HepG2 (cell line): ENCODE results near the gene PIGN. TPM values are rescaled to one million over a fixed set of nuclear protein-coding genes. Genes with fewer than 3 reads are reported as not detected.

Experiments
- BORCS8-MEF2B ChIP-seq: sonication (generic); formaldehyde crosslinking; IDR thresholded peaks from 2 replicates; pipeline ENCODE4 v1.8.0; 2022; ENCODE audit warnings: mild to moderate bottlenecking, missing genetic modification reagents
- BRCA1 ChIP-seq: sonication (generic); formaldehyde crosslinking; IDR thresholded peaks from 2 replicates; pipeline ENCODE4 v1.4.0; 2020; ENCODE audit warnings: missing genetic modification reagents
- CHCHD3 ChIP-seq: sonication (generic); formaldehyde crosslinking; IDR thresholded peaks from 2 replicates; pipeline ENCODE4 v1.8.0; 2022; ENCODE audit warnings: mild to moderate bottlenecking, missing genetic modification reagents, moderate library complexity
- GATA4 ChIP-seq: sonication (generic); IDR thresholded peaks from 2 replicates; pipeline ENCODE4 v1.6.1; 2016; ENCODE audit warnings: antibody characterized with exemption, low read depth, borderline replicate concordance
- HOXD1 ChIP-seq: sonication (generic); formaldehyde crosslinking; IDR thresholded peaks from 2 replicates; pipeline ENCODE4 v1.5.0; 2020; ENCODE audit warnings: missing genetic modification reagents
- PAX8 ChIP-seq: sonication (generic); formaldehyde crosslinking; IDR thresholded peaks from 2 replicates; pipeline ENCODE4 v1.8.0; 2022; ENCODE audit warnings: mild to moderate bottlenecking, missing genetic modification reagents, borderline replicate concordance
- PCBP2 ChIP-seq: fragments of 200-400 bp; formaldehyde crosslinking; optimal IDR thresholded peaks from 2 replicates; pipeline ENCODE3; 2018; ENCODE audit warnings: low read length, low read depth; ENCODE audit not compliant: poor library complexity, severe bottlenecking
- PHF20 ChIP-seq: sonication (generic); formaldehyde crosslinking; IDR thresholded peaks from 2 replicates; pipeline ENCODE4 v1.5.0; 2020; ENCODE audit warnings: mild to moderate bottlenecking, missing genetic modification reagents
- SMAD1 ChIP-seq: sonication (generic); formaldehyde crosslinking; IDR thresholded peaks from 2 replicates; pipeline ENCODE4 v1.4.0; 2020; ENCODE audit warnings: missing genetic modification reagents, low read depth, mild to moderate bottlenecking, borderline replicate concordance
- SRSF1 ChIP-seq: fragments of 200-400 bp; formaldehyde crosslinking; optimal IDR thresholded peaks from 2 replicates; pipeline ENCODE3; 2017; ENCODE audit warnings: mild to moderate bottlenecking, low read depth, low read length, moderate library complexity
- STAG1 ChIP-seq: sonication (generic); formaldehyde crosslinking; IDR thresholded peaks from 2 replicates; pipeline ENCODE4 v1.4.0; 2020; ENCODE audit warnings: missing genetic modification reagents
- STAT5B ChIP-seq: sonication (generic); formaldehyde crosslinking; IDR thresholded peaks from 2 replicates; pipeline ENCODE4 v1.4.0; 2020; ENCODE audit warnings: missing genetic modification reagents
- ZNF18 ChIP-seq: sonication (generic); formaldehyde crosslinking; IDR thresholded peaks from 2 replicates; pipeline ENCODE4 v1.8.0; 2022; ENCODE audit warnings: mild to moderate bottlenecking, missing genetic modification reagents; ENCODE audit not compliant: insufficient replicate concordance
- ZNF362 ChIP-seq: sonication (generic); formaldehyde crosslinking; IDR thresholded peaks from 2 replicates; pipeline ENCODE4 v1.4.0; 2020; ENCODE audit warnings: missing genetic modification reagents, mild to moderate bottlenecking, borderline replicate concordance
- ZNF567 ChIP-seq: sonication (generic); formaldehyde crosslinking; IDR thresholded peaks from 2 replicates; pipeline ENCODE4 v1.8.1; 2023; ENCODE audit warnings: mild to moderate bottlenecking, missing genetic modification reagents, borderline replicate concordance
- ZNF619 ChIP-seq: sonication (generic); formaldehyde crosslinking; IDR thresholded peaks from 2 replicates; pipeline ENCODE4 v1.4.0; 2020; ENCODE audit warnings: mild to moderate bottlenecking, missing genetic modification reagents
- ZNF737 ChIP-seq: sonication (generic); formaldehyde crosslinking; IDR thresholded peaks from 2 replicates; pipeline ENCODE4 v1.5.0; 2020; ENCODE audit warnings: missing genetic modification reagents, mild to moderate bottlenecking, borderline replicate concordance
- ZNF749 ChIP-seq: sonication (generic); formaldehyde crosslinking; IDR thresholded peaks from 2 replicates; pipeline ENCODE4 v1.8.0; 2022; ENCODE audit warnings: mild to moderate bottlenecking, missing genetic modification reagents, moderate library complexity, borderline replicate concordance
- ZNF766 ChIP-seq: sonication (generic); formaldehyde crosslinking; IDR thresholded peaks from 2 replicates; pipeline ENCODE4 v1.5.0; 2020; ENCODE audit warnings: missing genetic modification reagents, borderline replicate concordance
- ZNF773 ChIP-seq: sonication (generic); formaldehyde crosslinking; IDR thresholded peaks from 2 replicates; pipeline ENCODE4 v1.4.0; 2020; ENCODE audit warnings: missing genetic modification reagents, borderline replicate concordance
- ZNF891 ChIP-seq: sonication (generic); formaldehyde crosslinking; IDR thresholded peaks from 2 replicates; pipeline ENCODE4 v1.5.0; 2020; ENCODE audit warnings: mild to moderate bottlenecking, missing genetic modification reagents
- ZSCAN21 ChIP-seq: sonication (generic); formaldehyde crosslinking; IDR thresholded peaks from 2 replicates; pipeline ENCODE4 v1.8.0; 2022; ENCODE audit warnings: mild to moderate bottlenecking, missing genetic modification reagents, moderate library complexity, borderline replicate concordance
- ZSCAN25 ChIP-seq: sonication (generic); formaldehyde crosslinking; IDR thresholded peaks from 2 replicates; pipeline ENCODE4 v1.8.0; 2022; ENCODE audit warnings: mild to moderate bottlenecking, missing genetic modification reagents
- ZZZ3 ChIP-seq: sonication (generic); formaldehyde crosslinking; IDR thresholded peaks from 2 replicates; pipeline ENCODE4 v1.4.0; 2020; ENCODE audit warnings: missing genetic modification reagents, mild to moderate bottlenecking, borderline replicate concordance
- polyA plus RNA-seq, 8 experiments: library from polyadenylated mRNA; depleted of rRNA in 3 of 8; stranded (reverse) in 7 of 8; unstranded in 1 of 8; fragments of >200 nt; fragmentation: Illumina TruSeq in 4 of 8; extraction: Trizol in 4 of 8; gene quantifications; 2 replicates each; pipeline versions ENCODE4 v1.2.1 to v1.2.3, GENCODE V29; 2011 to 2016; ENCODE audit warnings: low read depth in 4 of 8, missing spikeins in 1 of 8, mixed read lengths in 1 of 8; ENCODE audit not compliant: insufficient read depth in 1 of 8
- total RNA-seq, 5 experiments: library from RNA; depleted of rRNA; stranded (reverse); fragments of >200 nt; fragmentation: Illumina TruSeq; extraction: Trizol; gene quantifications; 2 replicates each; pipeline ENCODE4 v1.2.3, GENCODE V29; 2016; ENCODE audit warnings: low read depth in 1 of 5
- TF ChIP-seq, protein P1 (sequence below): conservative IDR thresholded peaks from 2 replicates; pipeline ENCODE4 v1.6.1; 2018; ENCODE audit warnings: missing genetic modification reagents
- TF ChIP-seq, protein P2 (sequence below): IDR thresholded peaks from 2 replicates; pipeline ENCODE4 v1.6.1; 2016; ENCODE audit warnings: low read depth, borderline replicate concordance
- TF ChIP-seq, protein P3 (sequence below): sonication (generic); formaldehyde crosslinking; conservative IDR thresholded peaks from 2 replicates; pipeline ENCODE4 v1.8.0; 2022; ENCODE audit warnings: low read depth, missing genetic modification reagents

The PIGN gene
- total and polyA plus RNA-seq, 2 of the 13 experiments (the other 11 are each of a cell fraction or from before 2014, with no cell fraction given), result 15.5 to 33.6 TPM

DNA sequence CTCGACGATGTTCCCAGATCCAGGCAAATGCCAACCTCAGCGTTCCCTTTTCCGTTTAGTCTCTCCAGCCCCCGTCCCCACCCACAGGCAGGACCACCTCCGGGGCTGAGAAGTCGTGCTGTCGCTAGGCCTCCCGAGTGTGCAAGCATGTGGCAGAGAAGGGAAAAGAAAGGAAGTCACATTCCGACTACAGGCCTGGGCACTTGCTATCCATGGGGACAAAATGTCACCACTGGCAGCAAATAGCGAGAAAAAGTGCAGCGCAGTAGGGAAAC lies 420 bp downstream of the PIGN start (continued):
- TF ChIP-seq ZNF18 (CRISPR knock-in tag), result no peak
- no peak for TF ChIP-seq ZSCAN21
- no peak for TF ChIP-seq PCBP2
- no peak for TF ChIP-seq ZNF749 (CRISPR knock-in tag)
- TF ChIP-seq ZNF766 (CRISPR knock-in tag), result no peak
- TF ChIP-seq STAT5B, result no peak
- no peak for TF ChIP-seq ZSCAN25
- no peak for TF ChIP-seq ZNF567
- TF ChIP-seq, protein P1, sequence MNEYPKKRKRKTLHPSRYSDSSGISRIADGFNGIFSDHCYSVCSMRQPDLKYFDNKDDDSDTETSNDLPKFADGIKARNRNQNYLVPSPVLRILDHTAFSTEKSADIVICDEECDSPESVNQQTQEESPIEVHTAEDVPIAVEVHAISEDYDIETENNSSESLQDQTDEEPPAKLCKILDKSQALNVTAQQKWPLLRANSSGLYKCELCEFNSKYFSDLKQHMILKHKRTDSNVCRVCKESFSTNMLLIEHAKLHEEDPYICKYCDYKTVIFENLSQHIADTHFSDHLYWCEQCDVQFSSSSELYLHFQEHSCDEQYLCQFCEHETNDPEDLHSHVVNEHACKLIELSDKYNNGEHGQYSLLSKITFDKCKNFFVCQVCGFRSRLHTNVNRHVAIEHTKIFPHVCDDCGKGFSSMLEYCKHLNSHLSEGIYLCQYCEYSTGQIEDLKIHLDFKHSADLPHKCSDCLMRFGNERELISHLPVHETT (CRISPR knock-in tag), result no peak
- TF ChIP-seq, protein P2, sequence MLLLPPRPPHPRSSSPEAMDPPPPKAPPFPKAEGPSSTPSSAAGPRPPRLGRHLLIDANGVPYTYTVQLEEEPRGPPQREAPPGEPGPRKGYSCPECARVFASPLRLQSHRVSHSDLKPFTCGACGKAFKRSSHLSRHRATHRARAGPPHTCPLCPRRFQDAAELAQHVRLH (CRISPR knock-in tag), result no peak
- TF ChIP-seq, protein P3, sequence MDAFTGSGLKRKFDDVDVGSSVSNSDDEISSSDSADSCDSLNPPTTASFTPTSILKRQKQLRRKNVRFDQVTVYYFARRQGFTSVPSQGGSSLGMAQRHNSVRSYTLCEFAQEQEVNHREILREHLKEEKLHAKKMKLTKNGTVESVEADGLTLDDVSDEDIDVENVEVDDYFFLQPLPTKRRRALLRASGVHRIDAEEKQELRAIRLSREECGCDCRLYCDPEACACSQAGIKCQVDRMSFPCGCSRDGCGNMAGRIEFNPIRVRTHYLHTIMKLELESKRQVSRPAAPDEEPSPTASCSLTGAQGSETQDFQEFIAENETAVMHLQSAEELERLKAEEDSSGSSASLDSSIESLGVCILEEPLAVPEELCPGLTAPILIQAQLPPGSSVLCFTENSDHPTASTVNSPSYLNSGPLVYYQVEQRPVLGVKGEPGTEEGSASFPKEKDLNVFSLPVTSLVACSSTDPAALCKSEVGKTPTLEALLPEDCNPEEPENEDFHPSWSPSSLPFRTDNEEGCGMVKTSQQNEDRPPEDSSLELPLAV (CRISPR knock-in tag), result no peak
- TF ChIP-seq HOXD1 (CRISPR knock-in tag), result no peak
- no peak for TF ChIP-seq ZNF619
- no peak for TF ChIP-seq SRSF1
- no peak for TF ChIP-seq BRCA1
- no peak for TF ChIP-seq SMAD1 (CRISPR knock-in tag)
- no peak for TF ChIP-seq ZZZ3 (CRISPR knock-in tag)
- no peak for TF ChIP-seq GATA4
- no peak for TF ChIP-seq ZNF737
- peak; percentile 40; the same call in 1 of the 2 replicates for TF ChIP-seq ZNF362 (CRISPR knock-in tag)
- TF ChIP-seq ZNF891 (CRISPR knock-in tag), result peak; percentile 75; the same call in 1 of the 2 replicates
- peak; percentile 69; the same call in 1 of the 2 replicates for TF ChIP-seq PAX8 (CRISPR knock-in tag)
- TF ChIP-seq STAG1, result no peak
- TF ChIP-seq BORCS8-MEF2B (CRISPR knock-in tag), result peak; percentile 85; the same call in 1 of the 2 replicates
- TF ChIP-seq CHCHD3 (CRISPR knock-in tag), result no peak
- TF ChIP-seq PHF20 (CRISPR knock-in tag), result no peak; the same call in 1 of the 2 replicates
- TF ChIP-seq ZNF773 (CRISPR knock-in tag), result no peak
